ENCODE results near the gene CALCOCO1. TPM values are rescaled to one million over a fixed set of nuclear protein-coding genes. Genes with fewer than 3 reads are reported as not detected.

CALCOCO1 gene
- total RNA-seq, 1 experiment from 2014 or later = 88.9 TPM

DNA sequence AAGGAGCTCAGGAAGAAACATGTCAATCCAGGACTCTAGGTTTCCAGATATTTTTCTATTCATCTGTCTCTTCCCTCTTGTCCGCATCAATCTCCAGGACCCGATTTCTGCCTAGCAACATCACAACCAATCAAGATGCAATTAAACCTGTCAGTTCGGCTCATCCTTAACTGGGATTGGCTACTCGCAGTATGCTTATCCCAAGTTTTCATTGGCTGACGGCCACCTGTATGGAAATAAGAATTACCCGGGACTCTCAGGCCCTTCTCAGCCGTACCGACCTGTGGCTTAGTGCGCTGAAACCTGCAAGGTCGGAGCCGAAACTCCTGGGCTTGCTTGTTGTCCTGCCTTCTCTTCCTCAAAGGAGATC, 31.0 kb downstream of the CALCOCO1 start:
- Histone ChIP-seq H3K79me2 (ENCODE audit: low read depth) (no peaks in the 10 kb centered on the region), H3K27ac (peak overlapping the region; percentile 22; the same call in 1 of the 2 replicates), H3K9me2 (ENCODE audit: insufficient read depth) (no peaks in the 10 kb centered on the region), H3K9me3 (ENCODE audit: insufficient read depth, low read depth) (no peaks in the 10 kb centered on the region), H4K20me1 (ENCODE audit: insufficient read depth) (no peaks in the 10 kb centered on the region), H3K4me1 (replicated peaks; ENCODE audit: insufficient read depth) (peaks cover 10% of the 10 kb centered on the region; the same call in 1 of the 2 replicates), H3K4me3 (peak overlapping the region; percentile 40; the same call in 1 of the 2 replicates), H3K4me2 (peak overlapping the region; percentile 71), H3F3A (ENCODE audit: insufficient read depth, low read depth) (0 out of 2 replicates have a peak, but pooled peaks cover 4% of the 10 kb centered on the region), H3K36me3 (ENCODE audit: low read depth) (no peaks in the 10 kb centered on the region), H3K27me3 (ENCODE audit: insufficient read depth, low read depth) (peaks cover 9% of the 10 kb centered on the region; the same call in 1 of the 2 replicates), H2AFZ (peak overlapping the region; percentile 62; the same call in 1 of the 2 replicates)
- no TSS peak for BruUV-seq (replicated peaks)
- TF ChIP-seq, protein P1, sequence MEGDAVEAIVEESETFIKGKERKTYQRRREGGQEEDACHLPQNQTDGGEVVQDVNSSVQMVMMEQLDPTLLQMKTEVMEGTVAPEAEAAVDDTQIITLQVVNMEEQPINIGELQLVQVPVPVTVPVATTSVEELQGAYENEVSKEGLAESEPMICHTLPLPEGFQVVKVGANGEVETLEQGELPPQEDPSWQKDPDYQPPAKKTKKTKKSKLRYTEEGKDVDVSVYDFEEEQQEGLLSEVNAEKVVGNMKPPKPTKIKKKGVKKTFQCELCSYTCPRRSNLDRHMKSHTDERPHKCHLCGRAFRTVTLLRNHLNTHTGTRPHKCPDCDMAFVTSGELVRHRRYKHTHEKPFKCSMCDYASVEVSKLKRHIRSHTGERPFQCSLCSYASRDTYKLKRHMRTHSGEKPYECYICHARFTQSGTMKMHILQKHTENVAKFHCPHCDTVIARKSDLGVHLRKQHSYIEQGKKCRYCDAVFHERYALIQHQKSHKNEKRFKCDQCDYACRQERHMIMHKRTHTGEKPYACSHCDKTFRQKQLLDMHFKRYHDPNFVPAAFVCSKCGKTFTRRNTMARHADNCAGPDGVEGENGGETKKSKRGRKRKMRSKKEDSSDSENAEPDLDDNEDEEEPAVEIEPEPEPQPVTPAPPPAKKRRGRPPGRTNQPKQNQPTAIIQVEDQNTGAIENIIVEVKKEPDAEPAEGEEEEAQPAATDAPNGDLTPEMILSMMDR (conservative IDR thresholded peaks at IDR 0.05) = no peak
- TF ChIP-seq EZH2 (IDR thresholded peaks at IDR 0.05; ENCODE audit: low read depth) = no peak
- peak; percentile 75 to 88 for DNase-seq
- POLR2A ChIA-PET (ENCODE audit: unreplicated experiment) = no interaction called here
- CTCF ChIA-PET = no interaction called here
- intact Hi-C loops (cut with micrococcal nuclease; ENCODE audit: unreplicated experiment) = loop anchor here (5.0 kb wide), 1 partner anchor 496 kb away; no protein-coding TSS in a partner anchor

DNA sequence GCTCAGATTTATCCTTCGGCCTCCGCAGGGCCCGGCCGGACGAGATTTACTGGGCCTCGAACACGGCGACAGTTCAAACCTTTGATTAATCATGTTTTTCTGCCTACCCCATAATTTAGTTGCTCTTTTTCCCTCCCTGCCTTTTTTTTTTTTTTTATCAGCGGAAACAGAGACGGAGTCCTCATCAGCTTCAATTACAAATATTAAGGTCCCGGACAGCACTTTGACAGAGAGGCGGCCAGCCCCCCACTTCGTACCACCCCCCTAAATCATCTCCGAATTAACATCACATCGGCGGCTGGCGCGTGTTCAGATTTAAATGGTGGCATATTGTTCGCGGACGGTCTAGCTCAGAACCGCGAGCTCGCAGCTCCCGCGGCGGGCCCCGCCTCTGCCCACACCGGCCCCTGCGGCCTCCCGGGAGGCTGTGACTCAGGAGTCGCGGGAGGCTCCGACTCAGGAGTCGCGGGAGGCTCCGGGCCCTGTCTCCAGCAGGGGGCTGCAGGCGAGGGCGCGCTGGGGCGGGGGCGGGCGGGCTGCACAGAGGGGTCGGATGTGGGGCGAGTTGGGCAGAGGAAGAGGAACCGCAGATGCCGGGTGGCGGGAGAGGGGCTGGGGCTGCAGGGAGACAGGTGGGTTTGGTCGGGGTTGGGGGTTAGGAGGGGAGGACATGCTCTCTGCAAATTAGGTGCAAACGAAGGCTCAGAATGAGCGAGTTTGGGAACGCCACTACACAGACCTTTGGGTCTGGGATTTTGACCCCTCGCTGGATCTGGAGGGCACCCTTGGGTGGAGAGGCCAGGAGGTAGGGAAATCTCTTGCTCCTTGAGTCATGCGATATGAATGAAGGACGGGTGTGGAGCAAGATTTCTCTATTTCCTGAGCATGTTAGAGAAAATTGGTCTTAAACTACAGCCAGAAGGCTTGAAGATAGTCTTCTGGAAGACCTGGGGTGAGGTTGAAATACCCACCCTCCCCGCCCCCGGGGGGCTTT, 31.8 kb downstream of the CALCOCO1 start:
- intact Hi-C loops (cut with micrococcal nuclease; ENCODE audit: unreplicated experiment) = loop anchor here (5.0 kb wide), 1 partner anchor 497 kb away; no protein-coding TSS in a partner anchor
- no peaks in the 10 kb centered on the region for H3K36me3 ChIP-seq (ENCODE audit: low read depth)
- peak overlapping the region; percentile 22; the same call in 1 of the 2 replicates for H3K27ac ChIP-seq
- ChIA-PET CTCF (interaction anchor here (0.6 to 0.7 kb wide), 3 partner anchors 9 to 585 kb away, joined by 3 to 9 read pairs (median 4); partner anchors contain the start of gene HNRNPA1), POLR2A (ENCODE audit: unreplicated experiment) (interaction anchor here (0.7 kb wide), 1 partner anchor 314 kb away, joined by 8 read pairs; the partner anchor contains the start of gene HOXC8)
- H3K9me3 ChIP-seq (ENCODE audit: insufficient read depth, low read depth) = no peaks in the 10 kb centered on the region
- H3F3A ChIP-seq (ENCODE audit: insufficient read depth, low read depth) = 0 out of 2 replicates have a peak, but pooled peaks cover 4% of the 10 kb centered on the region
- peak overlapping the region; percentile 71 for H3K4me2 ChIP-seq
- no peaks in the 10 kb centered on the region for H4K20me1 ChIP-seq (ENCODE audit: insufficient read depth)
- peak overlapping the region; percentile 40; the same call in 1 of the 2 replicates for H3K4me3 ChIP-seq
- TF ChIP-seq, protein P1 (conservative IDR thresholded peaks at IDR 0.05) = 0 out of 2 replicates have a peak, but pooled peaks have one; percentile 13
- no peak for TF ChIP-seq EZH2 (IDR thresholded peaks at IDR 0.05; ENCODE audit: low read depth)
- H3K9me2 ChIP-seq (ENCODE audit: insufficient read depth) = no peaks in the 10 kb centered on the region
- no peaks in the 10 kb centered on the region for H3K79me2 ChIP-seq (ENCODE audit: low read depth)
- no TSS peak for BruUV-seq (replicated peaks)
- H3K27me3 ChIP-seq (ENCODE audit: insufficient read depth, low read depth) = peaks cover 5% of the 10 kb centered on the region; the same call in 1 of the 2 replicates
- peak overlapping the region; percentile 44; the same call in 1 of the 2 replicates for H2AFZ ChIP-seq
- peaks cover 10% of the 10 kb centered on the region; the same call in 1 of the 2 replicates for H3K4me1 ChIP-seq (replicated peaks; ENCODE audit: insufficient read depth)
- peak; percentile 41 to 72 for DNase-seq

DNA sequence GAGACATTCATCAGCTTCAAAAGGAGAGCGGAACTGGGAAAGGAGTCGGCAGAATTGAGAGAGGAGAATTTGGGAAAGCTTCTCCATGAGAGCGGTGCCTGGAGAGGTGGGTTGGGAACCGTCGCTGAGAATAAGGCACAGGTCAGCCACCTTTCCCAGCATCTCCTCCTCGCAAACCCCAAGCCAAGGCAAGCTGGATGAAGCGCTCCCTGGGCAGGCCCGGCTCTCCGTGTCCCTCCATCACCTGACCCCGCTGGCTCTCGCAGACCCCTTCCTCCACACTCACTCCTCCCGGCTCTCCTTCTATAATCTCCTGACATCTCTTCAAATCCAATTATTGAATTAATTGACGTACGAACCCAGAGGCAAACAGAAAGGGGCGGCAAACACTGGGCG, 32.5 kb downstream of the CALCOCO1 start:
- no peaks in the 10 kb centered on the region for H3K36me3 ChIP-seq (ENCODE audit: low read depth)
- H3F3A ChIP-seq (ENCODE audit: insufficient read depth, low read depth) = 0 out of 2 replicates have a peak, but pooled peaks cover 4% of the 10 kb centered on the region
- ChIA-PET POLR2A (ENCODE audit: unreplicated experiment) (interaction anchor here (0.7 kb wide), 1 partner anchor 314 kb away, joined by 8 read pairs; the partner anchor contains the start of gene HOXC8), CTCF (interaction anchor here (0.6 to 0.7 kb wide), 2 partner anchors 12 to 586 kb away, joined by 3 to 9 read pairs; partner anchors contain the start of gene HNRNPA1)
- H2AFZ ChIP-seq = peak overlapping the region; percentile 44; the same call in 1 of the 2 replicates
- intact Hi-C loops (cut with micrococcal nuclease; ENCODE audit: unreplicated experiment) = loop anchor here (5.0 kb wide), 1 partner anchor 498 kb away; no protein-coding TSS in a partner anchor
- H3K4me3 ChIP-seq = no peak overlapping the region; the same call in 1 of the 2 replicates
- no peaks in the 10 kb centered on the region for H3K9me3 ChIP-seq (ENCODE audit: insufficient read depth, low read depth)
- TF ChIP-seq EZH2 (IDR thresholded peaks at IDR 0.05; ENCODE audit: low read depth) = no peak
- TF ChIP-seq, protein P1 (conservative IDR thresholded peaks at IDR 0.05) = no peak
- no peaks in the 10 kb centered on the region for H4K20me1 ChIP-seq (ENCODE audit: insufficient read depth)
- H3K4me1 ChIP-seq (replicated peaks; ENCODE audit: insufficient read depth) = peaks cover 10% of the 10 kb centered on the region; the same call in 1 of the 2 replicates
- H3K27me3 ChIP-seq (ENCODE audit: insufficient read depth, low read depth) = no peaks in the 10 kb centered on the region
- no peaks in the 10 kb centered on the region for H3K79me2 ChIP-seq (ENCODE audit: low read depth)
- H3K27ac ChIP-seq = no peak overlapping the region
- H3K4me2 ChIP-seq = peak overlapping the region; percentile 71
- no TSS peak for BruUV-seq (replicated peaks)
- no peaks in the 10 kb centered on the region for H3K9me2 ChIP-seq (ENCODE audit: insufficient read depth)
- no peak for DNase-seq

All from PC-9 (cell line).